ENCODE measurements around the gene ATXN7L3. TPM values are rescaled to one million over a fixed set of nuclear protein-coding genes. Genes with fewer than 3 reads are reported as not detected.

Gene ATXN7L3
- total and polyA plus RNA-seq, 2 donors (not counting 3 experiments of a cell fraction or from before 2014, with no cell fraction given) = 61.3 to 82.5 TPM

DNA sequence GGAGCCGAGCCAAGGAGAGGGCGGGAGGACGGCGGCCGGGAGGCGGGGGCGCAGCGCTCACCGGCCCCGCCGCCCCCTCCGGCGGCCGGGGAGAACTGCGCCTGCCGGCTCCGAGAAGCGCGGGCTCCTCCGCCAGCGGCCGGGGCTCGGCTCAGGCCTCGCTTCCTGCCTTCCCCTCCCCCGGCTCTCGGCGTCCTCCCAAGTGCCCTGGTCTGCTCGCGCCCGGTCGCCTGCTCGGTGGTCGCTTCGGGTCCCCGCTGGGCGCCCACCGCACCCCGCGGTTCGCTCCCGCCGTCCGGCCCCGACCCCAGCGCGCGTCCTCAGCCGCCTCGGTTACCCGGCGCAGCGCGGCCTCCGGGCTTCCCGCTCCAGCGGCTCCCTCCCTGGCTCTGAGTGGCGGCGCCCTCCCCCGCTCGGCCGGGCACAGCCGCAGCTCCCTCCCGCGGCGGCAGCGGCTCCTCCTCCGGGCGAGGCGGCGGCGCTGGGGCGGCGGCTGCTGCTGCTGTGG lies 19.5 kb upstream of the ATXN7L3 start:
- POLR2A ChIA-PET = interaction anchor here (0.9 kb wide), 1 partner anchor 108 kb away, joined by 5 read pairs; no protein-coding TSS in a partner anchor
- FAIRE-seq = no peak
- TF ChIP-seq MYC (IDR thresholded peaks at IDR 0.05; ENCODE audit: low read depth, low read length) = no peak
- no peak for TF ChIP-seq EZH2 (IDR thresholded peaks at IDR 0.05; ENCODE audit: borderline replicate concordance, low read depth, low read length, severe bottlenecking)
- TF ChIP-seq, protein P1, sequence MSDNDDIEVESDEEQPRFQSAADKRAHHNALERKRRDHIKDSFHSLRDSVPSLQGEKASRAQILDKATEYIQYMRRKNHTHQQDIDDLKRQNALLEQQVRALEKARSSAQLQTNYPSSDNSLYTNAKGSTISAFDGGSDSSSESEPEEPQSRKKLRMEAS (IDR thresholded peaks at IDR 0.05; ENCODE audit: insufficient read depth, insufficient read length) = no peak
- peak; percentile 55 for TF ChIP-seq POLR2A (IDR thresholded peaks at IDR 0.05; ENCODE audit: low read depth, low read length)
- TF ChIP-seq, protein P2, sequence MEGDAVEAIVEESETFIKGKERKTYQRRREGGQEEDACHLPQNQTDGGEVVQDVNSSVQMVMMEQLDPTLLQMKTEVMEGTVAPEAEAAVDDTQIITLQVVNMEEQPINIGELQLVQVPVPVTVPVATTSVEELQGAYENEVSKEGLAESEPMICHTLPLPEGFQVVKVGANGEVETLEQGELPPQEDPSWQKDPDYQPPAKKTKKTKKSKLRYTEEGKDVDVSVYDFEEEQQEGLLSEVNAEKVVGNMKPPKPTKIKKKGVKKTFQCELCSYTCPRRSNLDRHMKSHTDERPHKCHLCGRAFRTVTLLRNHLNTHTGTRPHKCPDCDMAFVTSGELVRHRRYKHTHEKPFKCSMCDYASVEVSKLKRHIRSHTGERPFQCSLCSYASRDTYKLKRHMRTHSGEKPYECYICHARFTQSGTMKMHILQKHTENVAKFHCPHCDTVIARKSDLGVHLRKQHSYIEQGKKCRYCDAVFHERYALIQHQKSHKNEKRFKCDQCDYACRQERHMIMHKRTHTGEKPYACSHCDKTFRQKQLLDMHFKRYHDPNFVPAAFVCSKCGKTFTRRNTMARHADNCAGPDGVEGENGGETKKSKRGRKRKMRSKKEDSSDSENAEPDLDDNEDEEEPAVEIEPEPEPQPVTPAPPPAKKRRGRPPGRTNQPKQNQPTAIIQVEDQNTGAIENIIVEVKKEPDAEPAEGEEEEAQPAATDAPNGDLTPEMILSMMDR (IDR thresholded peaks at IDR 0.05; ENCODE audit: extremely low read depth in 1 of 2, insufficient read depth in 1 of 2, low read depth in 1 of 2, low read length in 2 of 2) = peak; percentile 33 to 41
- TF ChIP-seq FOS (IDR thresholded peaks at IDR 0.05; ENCODE audit: borderline replicate concordance, insufficient read depth, low read length) = no peak
- TF ChIP-seq POLR2AphosphoS5 (IDR thresholded peaks at IDR 0.05; ENCODE audit: insufficient read depth, low read depth, low read length) = peak; percentile 76
- no peak for TF ChIP-seq JUN (IDR thresholded peaks at IDR 0.05; ENCODE audit: borderline replicate concordance, insufficient read depth, insufficient read length, low read depth)
- Histone ChIP-seq H4K20me1 (replicated peaks; ENCODE audit: control insufficient read depth, extremely low read depth, insufficient read depth, low read length) (no peaks in the 10 kb centered on the region), H3K79me2 (ENCODE audit: control insufficient read depth, insufficient read depth, low read length) (peaks cover 28% of the 10 kb centered on the region), H3K4me3 (replicated peaks in 1 of 3; ENCODE audit: insufficient read depth in 1 of 3, low read depth in 1 of 3, low read length in 3 of 3) (peak overlapping the region; percentile 30 to 68 (median 52)), H3K9me1 (replicated peaks; ENCODE audit: control insufficient read depth, extremely low read depth, insufficient read depth, low read length) (no peaks in the 10 kb centered on the region), H3K4me1 (ENCODE audit: control insufficient read depth, extremely low read depth, insufficient read depth, low read length) (peaks cover 40% of the 10 kb centered on the region), H3K4me2 (ENCODE audit: insufficient read depth, low read length) (no peak overlapping the region), H3K9ac (replicated peaks; ENCODE audit: extremely low read depth, insufficient read depth, low read length) (peak overlapping the region; percentile 84), H3K9me3 (replicated peaks; ENCODE audit: control insufficient read depth, insufficient read depth, low read length) (no peaks in the 10 kb centered on the region), H3K36me3 (ENCODE audit: control insufficient read depth in 2 of 2, extremely low read depth in 1 of 2, insufficient read depth in 2 of 2, low read length in 2 of 2) (peaks cover 17 to 27% of the 10 kb centered on the region in 2 experiments), H3K27ac (ENCODE audit: insufficient read depth, low read depth, low read length) (peak overlapping the region; percentile 71), H2AFZ (ENCODE audit: low read depth, low read length) (no peak overlapping the region), H3K27me3 (ENCODE audit: control insufficient read depth in 2 of 2, insufficient read depth in 2 of 2, low read length in 2 of 2) (no peaks in the 10 kb centered on the region)
- dilution Hi-C loops (cut with MboI; ENCODE audit: extremely low pct_ligation_motif_present, low sequenced_read_pairs) (no loop called here), intact Hi-C loops (cut with micrococcal nuclease) (loop anchor here (2.0 kb wide), 1 partner anchor 18 kb away; no protein-coding TSS in a partner anchor)
- DNase-seq (ENCODE audit: low read depth, low spot score) = peak; percentile 54
- BruUV-seq (replicated peaks) = no TSS peak
- CTCF ChIA-PET = interaction anchor here (1.0 to 7.3 kb wide), 7 partner anchors 9 to 304 kb away, joined by 3 to 68 read pairs (median 5); partner anchors contain the start of genes RUNDC3A, SLC25A39 and TMUB2

All from endothelial cell of umbilical vein (primary cell).